Endothelial cell of umbilical vein (primary cell): Measurements from ENCODE around the gene ABCA3.

Source experiments
- CTCF ChIP-seq, 2 donors: IDR thresholded peaks; 1 replicate in 1 of 2; 2 replicates in 1 of 2; pipeline ENCODE4 v1.5.1; 2011; ENCODE audit warnings: low read length in 2 of 2, mild to moderate bottlenecking in 2 of 2, moderate library complexity in 2 of 2, control low read depth in 1 of 2, inconsistent platforms in 1 of 2, low read depth in 1 of 2; ENCODE audit not compliant: insufficient read depth in 1 of 2; ENCODE audit errors: extremely low read depth in 1 of 2
- JUN ChIP-seq: IDR thresholded peaks from 2 replicates; pipeline ENCODE4 v1.6.1; 2011; ENCODE audit warnings: borderline replicate concordance, low read depth; ENCODE audit not compliant: insufficient read length, insufficient read depth
- POLR2A ChIP-seq: IDR thresholded peaks from 2 replicates; pipeline ENCODE4 v1.6.1; 2012; ENCODE audit warnings: low read depth, mild to moderate bottlenecking, control low read depth, low read length
- POLR2AphosphoS5 ChIP-seq: IDR thresholded peaks from 2 replicates; pipeline ENCODE4 v1.6.1; 2012; ENCODE audit warnings: low read depth, mild to moderate bottlenecking, control low read depth, low read length, moderate library complexity; ENCODE audit not compliant: insufficient read depth

GRCh38 chr16:2361129-2361528 lies 20.6 kb upstream of the ABCA3 start:
- TF ChIP-seq CTCF (IDR thresholded peaks at IDR 0.05; ENCODE audit: extremely low read depth in 1 of 2, insufficient read depth in 1 of 2, low read depth in 1 of 2, low read length in 2 of 2) (no peak), POLR2AphosphoS5 (no peak), JUN (peak; percentile 36), POLR2A (no peak)
